ENCODE data around the gene CPZ.

The CPZ gene

DNA sequence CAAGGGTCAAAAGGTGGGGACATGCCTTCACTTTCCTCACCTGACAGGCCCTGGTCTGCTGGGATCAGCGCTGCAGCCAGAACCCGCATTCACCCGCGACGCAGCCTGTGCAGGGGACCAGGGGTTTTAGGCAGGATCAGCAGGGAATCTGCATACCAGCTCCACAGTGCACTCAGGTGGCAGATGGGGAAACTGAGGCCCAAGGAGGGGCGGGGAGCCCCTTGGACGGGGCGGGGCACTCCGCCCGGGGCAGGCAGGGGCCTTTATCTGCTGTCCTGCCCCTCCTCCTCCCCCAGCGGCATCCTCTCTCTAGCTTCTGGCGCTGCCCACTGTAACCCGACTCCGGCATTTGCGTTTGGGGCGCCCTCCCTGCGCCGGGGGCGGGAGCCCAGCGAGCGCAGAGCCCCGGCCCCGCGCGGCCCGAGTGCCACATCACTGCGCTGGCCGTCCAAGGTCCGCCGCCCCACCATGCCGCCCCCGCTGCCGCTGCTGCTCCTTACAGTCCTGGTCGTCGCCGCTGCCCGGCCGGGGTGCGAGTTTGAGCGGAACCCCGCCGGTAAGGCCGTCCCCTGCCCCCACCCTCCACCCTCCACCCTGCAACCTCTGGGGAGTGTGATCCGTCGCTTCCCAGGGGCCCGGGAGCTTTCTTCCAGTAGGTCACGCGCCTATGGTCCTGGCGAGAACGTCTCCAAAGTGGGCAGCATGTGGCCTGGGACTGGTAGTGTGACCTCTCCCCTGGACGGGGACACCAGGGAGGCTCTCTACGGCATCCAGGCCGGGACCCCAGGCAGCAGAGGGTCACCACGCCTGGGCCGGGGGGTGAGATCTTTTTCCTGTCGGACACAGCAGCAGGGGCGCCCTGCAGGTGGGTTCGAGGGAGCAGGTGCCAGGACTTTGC is at the start of gene CPZ:
Gene CPZ, plus strand, starts transcription at position 400 of the 898 bp plus-strand sequence. Its CDS starts 69 bp downstream, at position 469.
- ChIA-PET CTCF (interaction anchor here (0.8 to 1.5 kb wide), 3 partner anchors 40 to 124 kb away, joined by 3 to 4 read pairs (median 4); no protein-coding TSS in a partner anchor), POLR2A (no interaction called here)
- DNase-seq (ENCODE audit: extremely low spot score), result no peak
- TF ChIP-seq, protein P1, sequence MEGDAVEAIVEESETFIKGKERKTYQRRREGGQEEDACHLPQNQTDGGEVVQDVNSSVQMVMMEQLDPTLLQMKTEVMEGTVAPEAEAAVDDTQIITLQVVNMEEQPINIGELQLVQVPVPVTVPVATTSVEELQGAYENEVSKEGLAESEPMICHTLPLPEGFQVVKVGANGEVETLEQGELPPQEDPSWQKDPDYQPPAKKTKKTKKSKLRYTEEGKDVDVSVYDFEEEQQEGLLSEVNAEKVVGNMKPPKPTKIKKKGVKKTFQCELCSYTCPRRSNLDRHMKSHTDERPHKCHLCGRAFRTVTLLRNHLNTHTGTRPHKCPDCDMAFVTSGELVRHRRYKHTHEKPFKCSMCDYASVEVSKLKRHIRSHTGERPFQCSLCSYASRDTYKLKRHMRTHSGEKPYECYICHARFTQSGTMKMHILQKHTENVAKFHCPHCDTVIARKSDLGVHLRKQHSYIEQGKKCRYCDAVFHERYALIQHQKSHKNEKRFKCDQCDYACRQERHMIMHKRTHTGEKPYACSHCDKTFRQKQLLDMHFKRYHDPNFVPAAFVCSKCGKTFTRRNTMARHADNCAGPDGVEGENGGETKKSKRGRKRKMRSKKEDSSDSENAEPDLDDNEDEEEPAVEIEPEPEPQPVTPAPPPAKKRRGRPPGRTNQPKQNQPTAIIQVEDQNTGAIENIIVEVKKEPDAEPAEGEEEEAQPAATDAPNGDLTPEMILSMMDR (IDR thresholded peaks at IDR 0.05; ENCODE audit: control extremely low read depth, extremely low read depth, low read depth, missing control alignments), result no peak

DNA sequence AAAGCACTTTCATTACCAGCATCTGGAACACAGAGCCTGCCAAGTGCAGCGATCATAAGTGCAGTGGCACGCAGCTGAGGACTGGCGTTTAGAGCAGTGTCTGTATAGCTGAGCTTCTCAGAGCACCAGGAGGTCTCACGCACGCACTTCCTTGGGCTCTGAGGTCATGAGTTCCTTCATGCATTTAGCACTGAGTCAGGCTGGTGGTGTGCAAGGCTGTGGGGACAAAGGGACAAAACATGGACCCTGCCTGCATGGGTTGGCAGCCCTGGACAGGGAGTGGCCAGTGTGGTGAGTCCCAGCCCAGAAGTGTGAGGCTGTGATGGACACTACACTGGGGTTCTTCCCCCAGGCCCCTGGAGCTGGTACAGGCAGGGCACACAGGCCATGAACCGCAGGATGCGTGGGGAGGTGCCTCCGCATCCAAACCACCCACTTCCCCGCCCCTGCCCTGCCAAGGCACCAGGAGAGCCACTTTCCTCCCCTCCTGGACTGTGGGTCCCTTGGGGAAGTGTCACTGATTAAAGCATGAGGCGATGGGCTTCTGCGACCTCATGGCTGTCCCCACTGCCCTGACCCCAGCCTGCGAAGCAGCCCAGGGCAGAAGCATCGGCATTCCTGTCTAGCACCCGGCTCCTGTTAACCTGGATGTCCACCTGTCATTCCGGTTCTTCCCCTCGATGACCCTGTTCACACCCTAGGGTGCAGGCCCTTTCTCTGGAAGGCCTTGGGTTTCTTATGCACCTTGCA is 49.6 kb upstream of the CPZ start:
- TF ChIP-seq, protein P1 (IDR thresholded peaks at IDR 0.05; ENCODE audit: control extremely low read depth, extremely low read depth, low read depth, missing control alignments), result no peak
- POLR2A ChIA-PET, result no interaction called here
- CTCF ChIA-PET, result interaction anchor here (8.5 kb wide), 1 partner anchor 75 kb away, joined by 79 read pairs; no protein-coding TSS in a partner anchor
- no peak for DNase-seq (ENCODE audit: extremely low spot score)

GRCh38 chr4:8543623-8544022 is 48.9 kb upstream of the CPZ start:
- CTCF ChIA-PET, result interaction anchor here (0.7 to 8.5 kb wide), 2 partner anchors 10 to 75 kb away, joined by 3 to 79 read pairs; no protein-coding TSS in a partner anchor
- TF ChIP-seq, protein P1 (IDR thresholded peaks at IDR 0.05; ENCODE audit: control extremely low read depth, extremely low read depth, low read depth, missing control alignments), result no peak
- DNase-seq (ENCODE audit: extremely low spot score), result no peak
- POLR2A ChIA-PET, result no interaction called here

GRCh38 chr4:8544282-8544681 is 48.3 kb upstream of the CPZ start:
- TF ChIP-seq, protein P1 (IDR thresholded peaks at IDR 0.05; ENCODE audit: control extremely low read depth, extremely low read depth, low read depth, missing control alignments), result no peak
- no peak for DNase-seq (ENCODE audit: extremely low spot score)
- ChIA-PET POLR2A (no interaction called here), CTCF (interaction anchor here (0.7 to 8.5 kb wide), 2 partner anchors 9 to 76 kb away, joined by 3 to 79 read pairs; no protein-coding TSS in a partner anchor)

DNA sequence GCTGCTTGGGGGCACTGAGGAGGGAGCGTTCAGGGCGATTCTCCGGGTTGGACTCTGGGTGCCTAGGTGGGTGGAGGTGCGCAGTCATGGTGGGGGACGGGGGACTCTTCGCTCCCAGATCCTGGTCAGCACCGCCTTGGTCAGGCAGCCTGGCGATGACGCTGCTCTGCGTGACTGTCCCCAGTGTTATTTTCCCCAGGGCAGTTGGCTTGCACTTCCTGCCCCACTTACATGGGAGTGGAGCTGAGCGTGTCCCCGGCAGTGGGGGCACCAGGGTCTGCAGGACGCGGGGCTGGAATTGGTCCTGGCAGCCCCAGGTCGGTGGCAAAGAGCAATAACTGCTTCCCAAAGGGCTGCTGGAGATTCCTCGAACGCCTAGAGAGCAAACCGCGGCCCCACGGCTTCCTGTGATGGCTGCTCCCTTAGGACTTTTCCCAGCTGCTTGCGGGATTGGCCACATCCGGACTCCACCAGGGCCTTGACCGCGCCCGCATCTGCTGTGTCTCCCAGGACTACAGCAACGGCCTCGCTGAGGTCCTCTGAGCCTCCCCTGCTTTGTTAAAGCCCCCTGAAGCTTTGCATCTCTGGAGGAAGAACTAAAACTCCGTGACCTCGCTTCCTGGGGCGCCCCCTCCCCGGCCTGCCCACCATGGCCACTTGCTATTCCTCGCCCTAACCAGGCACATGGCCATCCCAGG is 47.7 kb upstream of the CPZ start:
- ChIA-PET CTCF (interaction anchor here (8.5 kb wide), 1 partner anchor 77 kb away, joined by 79 read pairs; no protein-coding TSS in a partner anchor), POLR2A (no interaction called here)
- no peak for DNase-seq (ENCODE audit: extremely low spot score)
- TF ChIP-seq, protein P1 (IDR thresholded peaks at IDR 0.05; ENCODE audit: control extremely low read depth, extremely low read depth, low read depth, missing control alignments), result no peak

DNA sequence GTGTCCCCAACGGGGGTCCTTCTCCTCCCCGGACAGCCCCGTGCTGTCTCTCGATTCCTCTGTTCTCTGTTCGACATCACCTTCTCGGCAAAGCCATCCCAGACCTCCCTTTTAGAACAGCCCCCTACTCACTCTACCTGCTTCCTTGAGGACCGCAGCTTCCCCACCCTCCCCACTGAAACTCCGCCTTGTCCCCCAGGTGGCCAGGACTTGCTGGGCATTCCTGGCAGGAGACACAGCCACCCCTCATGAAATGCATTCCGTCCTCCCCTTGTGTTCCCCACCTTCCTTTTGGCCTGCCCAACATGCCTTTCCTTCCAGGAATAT is 47.2 kb upstream of the CPZ start:
- POLR2A ChIA-PET, result no interaction called here
- CTCF ChIA-PET, result interaction anchor here (8.5 kb wide), 1 partner anchor 77 kb away, joined by 79 read pairs; no protein-coding TSS in a partner anchor
- TF ChIP-seq, protein P1 (IDR thresholded peaks at IDR 0.05; ENCODE audit: control extremely low read depth, extremely low read depth, low read depth, missing control alignments), result no peak
- DNase-seq (ENCODE audit: extremely low spot score), result no peak
